Liver (tissue), 3 donors: Measurements from ENCODE around the gene SBK3.

Experiments used
- CTCF ChIP-seq: fragments of 150-350 bp; IDR thresholded peaks from 2 replicates; pipeline ENCODE4 v1.5.1; 2017; ENCODE audit warnings: improper control_type of control experiment, low read depth, low read length; ENCODE audit not compliant: missing input control
- EGR1 ChIP-seq, 2 donors: IDR thresholded peaks; 2 replicates each; pipeline ENCODE4 v1.6.1; 2016 to 2018; ENCODE audit warnings: antibody characterized with exemption in 2 of 2, low read depth in 2 of 2
- GABPA ChIP-seq, 2 donors: IDR thresholded peaks in 1 of 2; conservative IDR thresholded peaks in 1 of 2; 2 replicates each; pipeline ENCODE4 v1.6.1; 2016; ENCODE audit warnings: antibody characterized with exemption in 2 of 2, mild to moderate bottlenecking in 1 of 2, moderate library complexity in 1 of 2
- JUND ChIP-seq, 2 donors: IDR thresholded peaks; 2 replicates each; pipeline ENCODE4 v1.6.1; 2016; ENCODE audit warnings: antibody characterized with exemption in 2 of 2
- RAD21 ChIP-seq, 2 donors: IDR thresholded peaks; 2 replicates each; pipeline ENCODE4 v1.6.1; 2016; ENCODE audit warnings: antibody characterized with exemption in 2 of 2, mild to moderate bottlenecking in 2 of 2
- REST ChIP-seq: IDR thresholded peaks from 2 replicates; pipeline ENCODE4 v1.6.1; 2016; ENCODE audit warnings: antibody characterized with exemption, mild to moderate bottlenecking
- RXRA ChIP-seq, 2 donors: IDR thresholded peaks; 2 replicates each; pipeline ENCODE4 v1.6.1; 2017 to 2018; ENCODE audit warnings: antibody characterized with exemption in 2 of 2, mild to moderate bottlenecking in 1 of 2
- SP1 ChIP-seq: IDR thresholded peaks from 2 replicates; pipeline ENCODE4 v1.6.1; 2018; ENCODE audit warnings: antibody characterized with exemption, mild to moderate bottlenecking
- TAF1 ChIP-seq: conservative IDR thresholded peaks from 2 replicates; pipeline ENCODE4 v1.6.1; 2016; ENCODE audit warnings: antibody characterized with exemption, mild to moderate bottlenecking
- YY1 ChIP-seq: IDR thresholded peaks from 2 replicates; pipeline ENCODE4 v1.6.1; 2016; ENCODE audit warnings: antibody characterized with exemption, mild to moderate bottlenecking
- ZBTB33 ChIP-seq: IDR thresholded peaks from 2 replicates; pipeline ENCODE4 v1.6.1; 2016; ENCODE audit warnings: antibody characterized with exemption
- TF ChIP-seq, protein P1 (sequence below): IDR thresholded peaks from 2 replicates; pipeline ENCODE4 v1.6.1; 2016; ENCODE audit warnings: antibody characterized with exemption
- TF ChIP-seq, protein P2 (sequence below): IDR thresholded peaks from 2 replicates; pipeline ENCODE4 v1.6.1; 2016; ENCODE audit warnings: antibody characterized with exemption
- donor health status: healthy.
- donor health status: healthy.

DNA sequence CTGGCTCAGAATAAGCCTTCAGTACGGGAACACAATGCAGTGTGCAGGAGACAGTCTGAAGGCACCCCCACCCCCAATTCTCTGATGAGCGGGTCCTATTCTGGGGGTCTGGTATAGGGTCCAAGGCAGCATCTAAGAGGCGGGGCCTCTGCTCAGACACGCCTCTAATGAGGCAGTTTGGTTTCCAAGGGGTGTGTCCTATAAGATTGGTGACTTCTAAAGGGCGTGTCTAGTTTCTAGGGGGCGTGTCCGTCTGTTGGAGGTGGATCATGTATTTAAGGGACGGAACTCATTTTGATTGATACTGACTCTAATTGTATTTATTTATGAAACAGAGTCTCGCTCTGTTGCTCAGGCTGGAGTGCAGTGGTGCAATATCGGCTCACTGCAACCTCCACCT, 45.3 kb upstream of the SBK3 start:
- TF ChIP-seq CTCF (no peak), GABPA (IDR thresholded peaks at IDR 0.05 in 1 of 2, conservative IDR thresholded peaks at IDR 0.05 in 1 of 2) (no peak), REST (no peak), SP1 (no peak), RXRA (IDR thresholded peaks at IDR 0.05) (no peak), TAF1 (no peak), YY1 (no peak), ZBTB33 (no peak), EGR1 (IDR thresholded peaks at IDR 0.05; ENCODE audit: low read depth in 2 of 2) (no peak), RAD21 (IDR thresholded peaks at IDR 0.05) (no peak), JUND (IDR thresholded peaks at IDR 0.05) (no peak)
- TF ChIP-seq, protein P1, sequence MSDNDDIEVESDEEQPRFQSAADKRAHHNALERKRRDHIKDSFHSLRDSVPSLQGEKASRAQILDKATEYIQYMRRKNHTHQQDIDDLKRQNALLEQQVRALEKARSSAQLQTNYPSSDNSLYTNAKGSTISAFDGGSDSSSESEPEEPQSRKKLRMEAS: no peak
- TF ChIP-seq, protein P2, sequence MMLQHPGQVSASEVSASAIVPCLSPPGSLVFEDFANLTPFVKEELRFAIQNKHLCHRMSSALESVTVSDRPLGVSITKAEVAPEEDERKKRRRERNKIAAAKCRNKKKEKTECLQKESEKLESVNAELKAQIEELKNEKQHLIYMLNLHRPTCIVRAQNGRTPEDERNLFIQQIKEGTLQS: no peak
